Transverse colon (tissue), 3 donors: Measurements from ENCODE around the gene CDCA4.

Experiments used
- CTCF ChIP-seq, 5 experiments: fragments of 200-600 bp in 3 of 5; fragments of 450-650 bp in 2 of 5; sonication (generic) in 3 of 5; IDR thresholded peaks; 1 replicate in 2 of 5; 2 replicates in 3 of 5; pipeline ENCODE4 v1.5.1; 2016 to 2017; ENCODE audit warnings: antibody characterized with exemption in 5 of 5, inconsistent platforms in 3 of 5, mild to moderate bottlenecking in 2 of 5, moderate library complexity in 1 of 5
- EP300 ChIP-seq: sonication (generic); formaldehyde crosslinking; IDR thresholded peaks from one replicate; pipeline ENCODE4 v1.6.1; 2017; ENCODE audit warnings: antibody characterized with exemption, low read depth
- POLR2A ChIP-seq: fragments of 450-650 bp; IDR thresholded peaks from one replicate; pipeline ENCODE4 v1.6.1; 2016; ENCODE audit warnings: antibody characterized with exemption, mild to moderate bottlenecking, moderate library complexity

- no peak for TF ChIP-seq CTCF (IDR thresholded peaks at IDR 0.05)
- no peak for TF ChIP-seq EP300
- TF ChIP-seq POLR2A = no peak
These were observed 13.9 kb downstream of the CDCA4 start for GRCh38 chr14:105006831-105007592.
